ENCODE measurements around the gene HBA2.
A peak's percentile ranks its signal among the peaks of the same experiment; 100 is the strongest.
"Not testable (repeated sequence)": the region's sequence is repeated elsewhere in the genome, so short reads cannot be mapped to it uniquely, and the experiment has no call there.

DNA sequence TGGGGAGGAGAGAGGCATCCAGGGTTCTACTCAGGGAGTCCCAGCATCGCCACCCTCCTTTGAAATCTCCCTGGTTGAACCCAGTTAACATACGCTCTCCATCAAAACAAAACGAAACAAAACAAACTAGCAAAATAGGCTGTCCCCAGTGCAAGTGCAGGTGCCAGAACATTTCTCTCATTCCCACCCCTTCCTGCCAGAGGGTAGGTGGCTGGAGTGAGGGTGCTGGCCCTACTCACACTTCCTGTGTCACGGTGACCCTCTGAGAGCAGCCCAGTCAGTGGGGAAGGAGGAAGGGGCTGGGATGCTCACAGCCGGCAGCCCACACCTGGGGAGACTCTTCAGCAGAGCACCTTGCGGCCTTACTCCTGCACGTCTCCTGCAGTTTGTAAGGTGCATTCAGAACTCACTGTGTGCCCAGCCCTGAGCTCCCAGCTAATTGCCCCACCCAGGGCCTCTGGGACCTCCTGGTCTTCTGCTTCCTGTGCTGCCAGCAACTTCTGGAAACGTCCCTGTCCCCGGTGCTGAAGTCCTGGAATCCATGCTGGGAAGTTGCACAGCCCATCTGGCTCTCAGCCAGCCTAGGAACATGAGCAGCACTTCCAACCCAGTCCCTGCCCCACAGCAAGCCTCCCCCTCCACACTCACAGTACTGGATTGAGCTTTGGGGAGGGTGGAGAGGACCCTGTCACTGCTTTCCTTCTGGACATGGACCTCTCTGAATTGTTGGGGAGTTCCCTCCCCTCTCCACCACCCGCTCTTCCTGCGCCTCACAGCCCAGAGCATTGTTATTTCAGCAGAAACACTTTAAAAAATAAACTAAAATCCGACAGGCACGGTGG is 1.5 kb downstream of the HBA2 start:
- TF ChIP-seq, protein P1, sequence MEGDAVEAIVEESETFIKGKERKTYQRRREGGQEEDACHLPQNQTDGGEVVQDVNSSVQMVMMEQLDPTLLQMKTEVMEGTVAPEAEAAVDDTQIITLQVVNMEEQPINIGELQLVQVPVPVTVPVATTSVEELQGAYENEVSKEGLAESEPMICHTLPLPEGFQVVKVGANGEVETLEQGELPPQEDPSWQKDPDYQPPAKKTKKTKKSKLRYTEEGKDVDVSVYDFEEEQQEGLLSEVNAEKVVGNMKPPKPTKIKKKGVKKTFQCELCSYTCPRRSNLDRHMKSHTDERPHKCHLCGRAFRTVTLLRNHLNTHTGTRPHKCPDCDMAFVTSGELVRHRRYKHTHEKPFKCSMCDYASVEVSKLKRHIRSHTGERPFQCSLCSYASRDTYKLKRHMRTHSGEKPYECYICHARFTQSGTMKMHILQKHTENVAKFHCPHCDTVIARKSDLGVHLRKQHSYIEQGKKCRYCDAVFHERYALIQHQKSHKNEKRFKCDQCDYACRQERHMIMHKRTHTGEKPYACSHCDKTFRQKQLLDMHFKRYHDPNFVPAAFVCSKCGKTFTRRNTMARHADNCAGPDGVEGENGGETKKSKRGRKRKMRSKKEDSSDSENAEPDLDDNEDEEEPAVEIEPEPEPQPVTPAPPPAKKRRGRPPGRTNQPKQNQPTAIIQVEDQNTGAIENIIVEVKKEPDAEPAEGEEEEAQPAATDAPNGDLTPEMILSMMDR (conservative IDR thresholded peaks at IDR 0.05; ENCODE audit: low read depth in 2 of 2), result not testable (repeated sequence)
- TF ChIP-seq POLR2AphosphoS5 (IDR thresholded peaks at IDR 0.05; ENCODE audit: low read depth); EZH2phosphoT487 (IDR thresholded peaks at IDR 0.05; ENCODE audit: unreplicated experiment); EZH2 (IDR thresholded peaks at IDR 0.05; ENCODE audit: low read depth, unreplicated experiment); ZNF114 (CRISPR knock-in tag; IDR thresholded peaks at IDR 0.05); NANOG (IDR thresholded peaks at IDR 0.05; ENCODE audit: borderline replicate concordance); STAT1 (IDR thresholded peaks at IDR 0.05; ENCODE audit: unreplicated experiment); ZNF331 (CRISPR knock-in tag; IDR thresholded peaks at IDR 0.05; ENCODE audit: low read depth); CREB1 (CRISPR knock-in tag; IDR thresholded peaks at IDR 0.05; ENCODE audit: low read depth); JUNB (IDR thresholded peaks at IDR 0.05; ENCODE audit: unreplicated experiment): not testable (repeated sequence)
- TF ChIP-seq, protein P2, sequence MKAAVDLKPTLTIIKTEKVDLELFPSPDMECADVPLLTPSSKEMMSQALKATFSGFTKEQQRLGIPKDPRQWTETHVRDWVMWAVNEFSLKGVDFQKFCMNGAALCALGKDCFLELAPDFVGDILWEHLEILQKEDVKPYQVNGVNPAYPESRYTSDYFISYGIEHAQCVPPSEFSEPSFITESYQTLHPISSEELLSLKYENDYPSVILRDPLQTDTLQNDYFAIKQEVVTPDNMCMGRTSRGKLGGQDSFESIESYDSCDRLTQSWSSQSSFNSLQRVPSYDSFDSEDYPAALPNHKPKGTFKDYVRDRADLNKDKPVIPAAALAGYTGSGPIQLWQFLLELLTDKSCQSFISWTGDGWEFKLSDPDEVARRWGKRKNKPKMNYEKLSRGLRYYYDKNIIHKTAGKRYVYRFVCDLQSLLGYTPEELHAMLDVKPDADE (IDR thresholded peaks at IDR 0.05), result not testable (repeated sequence)
- TF ChIP-seq REST (IDR thresholded peaks at IDR 0.05; ENCODE audit: unreplicated experiment), result peak; percentile 58
